ENCODE measurements around the gene CRYGN. TPM values are rescaled to one million over a fixed set of nuclear protein-coding genes. Genes with fewer than 3 reads are reported as not detected.

CRYGN gene
- total RNA-seq, 1 donor from 2014 or later, result 0.16 TPM

- Mint-ChIP-seq H3K4me1 (peaks cover 5% of the 10 kb centered on the region), H3K27me3 (ENCODE audit: low read depth) (peaks cover 39% of the 10 kb centered on the region), H3K36me3 (ENCODE audit: low read depth) (no peaks in the 10 kb centered on the region), H3K4me3 (no peak overlapping the region), H3K9me3 (no peaks in the 10 kb centered on the region), H3K27ac (ENCODE audit: unreplicated experiment) (no peak overlapping the region)
- TF ChIP-seq, protein P1, sequence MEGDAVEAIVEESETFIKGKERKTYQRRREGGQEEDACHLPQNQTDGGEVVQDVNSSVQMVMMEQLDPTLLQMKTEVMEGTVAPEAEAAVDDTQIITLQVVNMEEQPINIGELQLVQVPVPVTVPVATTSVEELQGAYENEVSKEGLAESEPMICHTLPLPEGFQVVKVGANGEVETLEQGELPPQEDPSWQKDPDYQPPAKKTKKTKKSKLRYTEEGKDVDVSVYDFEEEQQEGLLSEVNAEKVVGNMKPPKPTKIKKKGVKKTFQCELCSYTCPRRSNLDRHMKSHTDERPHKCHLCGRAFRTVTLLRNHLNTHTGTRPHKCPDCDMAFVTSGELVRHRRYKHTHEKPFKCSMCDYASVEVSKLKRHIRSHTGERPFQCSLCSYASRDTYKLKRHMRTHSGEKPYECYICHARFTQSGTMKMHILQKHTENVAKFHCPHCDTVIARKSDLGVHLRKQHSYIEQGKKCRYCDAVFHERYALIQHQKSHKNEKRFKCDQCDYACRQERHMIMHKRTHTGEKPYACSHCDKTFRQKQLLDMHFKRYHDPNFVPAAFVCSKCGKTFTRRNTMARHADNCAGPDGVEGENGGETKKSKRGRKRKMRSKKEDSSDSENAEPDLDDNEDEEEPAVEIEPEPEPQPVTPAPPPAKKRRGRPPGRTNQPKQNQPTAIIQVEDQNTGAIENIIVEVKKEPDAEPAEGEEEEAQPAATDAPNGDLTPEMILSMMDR (conservative IDR thresholded peaks at IDR 0.05), result no peak
- DNase-seq (ENCODE audit: low read depth, low spot score), result no peak
Measured at GRCh38 chr7:151384776-151385625, 54.9 kb downstream of the CRYGN start.

GRCh38 chr7:151384352-151384697, 55.6 kb downstream of the CRYGN start:
- H3K27me3 Mint-ChIP-seq (ENCODE audit: low read depth), result peaks cover 43% of the 10 kb centered on the region
- DNase-seq (ENCODE audit: low read depth, low spot score), result no peak
- H3K27ac Mint-ChIP-seq (ENCODE audit: unreplicated experiment), result no peak overlapping the region
- H3K9me3 Mint-ChIP-seq, result no peaks in the 10 kb centered on the region
- H3K4me3 Mint-ChIP-seq, result no peak overlapping the region
- H3K36me3 Mint-ChIP-seq (ENCODE audit: low read depth), result no peaks in the 10 kb centered on the region
- H3K4me1 Mint-ChIP-seq, result peaks cover 5% of the 10 kb centered on the region
- TF ChIP-seq, protein P1 (conservative IDR thresholded peaks at IDR 0.05), result no peak

DNA sequence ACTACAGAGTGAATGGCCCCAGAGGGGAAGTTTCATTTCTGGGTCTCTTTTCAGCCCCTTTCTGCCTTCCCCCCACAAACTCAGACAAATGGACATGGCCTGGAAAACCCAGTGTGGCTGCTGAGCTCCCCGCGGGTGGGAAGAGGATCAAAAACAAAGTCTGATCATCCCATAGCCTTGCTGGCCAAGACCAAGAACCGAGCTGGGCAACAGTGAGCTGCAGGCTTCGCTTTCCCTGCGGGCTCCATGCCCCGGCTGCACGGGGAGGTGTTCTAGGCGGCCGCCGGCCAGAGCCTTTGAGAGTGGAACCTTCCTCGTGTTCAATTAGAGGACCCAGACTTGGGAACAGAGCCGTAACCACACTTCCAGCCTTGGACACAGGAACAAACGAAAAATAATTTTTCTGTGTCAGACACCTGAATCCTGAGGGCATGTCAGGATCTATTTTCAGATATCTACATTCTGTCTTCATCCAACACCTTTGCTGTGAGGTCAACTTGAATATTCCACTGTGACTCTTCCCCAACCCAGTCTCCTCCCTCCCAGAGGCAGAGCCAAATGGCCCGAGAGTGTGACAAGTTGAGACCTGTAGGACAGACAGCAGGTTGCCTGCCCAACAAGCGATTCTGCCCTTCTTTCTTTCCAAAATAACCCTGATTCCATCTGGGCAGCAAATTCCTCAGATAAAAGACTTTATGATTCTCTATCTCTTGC, 56.1 kb downstream of the CRYGN start:
- H3K4me3 Mint-ChIP-seq, result no peak overlapping the region
- H3K9me3 Mint-ChIP-seq, result no peaks in the 10 kb centered on the region
- TF ChIP-seq, protein P1 (conservative IDR thresholded peaks at IDR 0.05), result no peak
- DNase-seq (ENCODE audit: low read depth, low spot score), result no peak
- H3K27ac Mint-ChIP-seq (ENCODE audit: unreplicated experiment), result no peak overlapping the region
- no peaks in the 10 kb centered on the region for H3K36me3 Mint-ChIP-seq (ENCODE audit: low read depth)
- H3K4me1 Mint-ChIP-seq, result peaks cover 5% of the 10 kb centered on the region
- peaks cover 45% of the 10 kb centered on the region for H3K27me3 Mint-ChIP-seq (ENCODE audit: low read depth)

DNA sequence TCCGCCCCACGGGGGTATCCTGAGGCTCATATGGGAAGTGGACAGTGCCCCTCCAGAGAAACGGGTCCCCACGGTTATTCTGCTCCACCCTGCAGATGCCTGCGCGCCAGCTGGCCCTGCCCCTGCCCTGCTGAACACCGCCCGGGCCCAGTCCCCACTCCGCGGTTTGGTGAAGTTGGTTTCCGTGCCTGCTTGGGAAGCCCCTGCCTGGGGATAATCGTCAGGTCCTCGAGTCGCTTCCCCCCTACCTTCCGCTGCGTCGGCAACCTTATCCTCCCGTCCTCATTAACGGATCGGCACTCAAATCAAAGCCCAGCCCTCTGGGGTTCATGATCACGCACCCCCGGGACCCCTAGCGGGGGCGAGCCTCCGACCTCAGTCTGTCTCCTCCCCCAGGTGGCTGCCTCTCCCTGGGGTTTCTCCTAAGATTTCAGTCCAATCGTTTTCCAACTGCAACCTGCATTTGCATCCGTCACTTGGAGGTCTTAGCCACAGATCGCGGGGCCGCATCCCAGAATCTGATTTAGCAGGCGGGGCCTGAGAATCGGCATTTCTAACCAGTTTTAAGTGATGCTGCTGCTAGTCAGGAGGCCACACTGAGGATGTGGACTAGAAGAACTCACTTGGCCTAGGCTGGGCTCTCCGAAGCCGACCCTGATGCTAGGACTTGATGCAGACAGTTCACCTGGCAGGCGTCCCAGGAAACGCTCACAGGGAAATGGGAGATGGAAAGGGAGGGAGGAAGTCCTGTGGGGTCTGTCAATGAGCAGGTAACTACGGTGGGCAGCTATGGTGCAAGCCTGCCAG, 57.7 kb downstream of the CRYGN start:
- H3K4me1 Mint-ChIP-seq, result peaks cover 5% of the 10 kb centered on the region
- H3K36me3 Mint-ChIP-seq (ENCODE audit: low read depth), result peaks cover 4% of the 10 kb centered on the region
- TF ChIP-seq, protein P1 (conservative IDR thresholded peaks at IDR 0.05), result no peak
- no peak for DNase-seq (ENCODE audit: low read depth, low spot score)
- H3K4me3 Mint-ChIP-seq, result no peak overlapping the region
- no peaks in the 10 kb centered on the region for H3K9me3 Mint-ChIP-seq
- H3K27ac Mint-ChIP-seq (ENCODE audit: unreplicated experiment), result no peak overlapping the region
- H3K27me3 Mint-ChIP-seq (ENCODE audit: low read depth), result peaks cover 49% of the 10 kb centered on the region

DNA sequence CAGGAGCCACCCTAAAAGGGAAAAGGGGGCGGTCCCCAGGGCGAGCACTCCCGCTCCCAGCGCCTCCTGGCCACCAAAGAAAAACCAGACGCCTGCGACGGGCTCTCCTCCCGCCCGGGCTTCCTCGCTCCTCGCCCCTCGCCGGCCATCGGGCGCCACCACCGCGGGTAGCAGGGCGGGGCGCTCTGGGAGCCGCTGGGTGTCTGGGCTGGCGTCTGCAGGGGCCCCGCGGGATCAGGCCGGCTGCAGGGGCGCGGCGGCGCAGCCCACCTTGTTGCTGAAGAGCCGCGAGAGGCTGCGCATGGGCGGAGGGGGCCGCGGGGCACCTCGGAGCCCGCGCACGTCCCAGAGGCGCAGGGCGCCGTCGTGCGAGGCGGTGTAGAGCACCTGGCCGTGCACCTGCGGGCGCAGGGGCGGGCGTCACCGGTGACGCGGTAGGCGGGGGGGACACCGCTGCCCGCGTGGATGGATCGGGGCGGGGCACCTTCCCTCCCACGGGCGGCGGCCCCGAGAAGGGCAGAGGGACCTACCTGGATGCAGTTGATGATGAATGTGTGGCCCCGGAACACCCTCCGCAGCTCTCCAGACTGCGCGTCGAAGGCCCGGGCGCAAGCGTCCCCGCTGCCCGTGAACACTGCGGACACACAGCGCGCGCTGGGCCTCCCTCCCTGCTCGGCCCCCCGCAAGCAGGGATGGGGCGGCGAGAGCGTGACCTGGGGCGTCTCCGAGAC, 58.4 kb downstream of the CRYGN start:
- Mint-ChIP-seq H3K27me3 (ENCODE audit: low read depth) (peaks cover 46% of the 10 kb centered on the region), H3K36me3 (ENCODE audit: low read depth) (peaks cover 4% of the 10 kb centered on the region), H3K4me1 (peaks cover 5% of the 10 kb centered on the region), H3K4me3 (no peak overlapping the region), H3K27ac (ENCODE audit: unreplicated experiment) (no peak overlapping the region), H3K9me3 (no peaks in the 10 kb centered on the region)
- TF ChIP-seq, protein P1 (conservative IDR thresholded peaks at IDR 0.05), result no peak
- DNase-seq (ENCODE audit: low read depth, low spot score), result no peak

Data from neural crest cell (in vitro differentiated cells).